Renal cortical epithelial cell (primary cell): ENCODE measurements around the gene PKN1. TPM values are rescaled to one million over a fixed set of nuclear protein-coding genes. Genes with fewer than 3 reads are reported as not detected.

Experiments
- DNase-seq: peaks from one replicate; pipeline ENCODE4 v3.0.0-alpha.2; 2011; ENCODE audit warnings: low read depth
- total RNA-seq: library from RNA; depleted of rRNA; stranded (reverse); fragments of >200 nt; gene quantifications from 2 replicates; pipeline ENCODE4 v1.2.3, GENCODE V29; 2014

Gene PKN1
- total RNA-seq, 1 donor from 2014 or later: 99.1 TPM

- no peak for DNase-seq
These were observed 26.3 kb upstream of the PKN1 start for GRCh38 chr19:14406645-14407401.

GRCh38 chr19:14407605-14408484, 25.3 kb upstream of the PKN1 start:
- no peak for DNase-seq

GRCh38 chr19:14408491-14409145, 24.5 kb upstream of the PKN1 start:
- DNase-seq: no peak

- DNase-seq: no peak
These were observed 23.7 kb upstream of the PKN1 start for GRCh38 chr19:14409146-14410023.

- DNase-seq: no peak
These were observed 22.7 kb upstream of the PKN1 start for GRCh38 chr19:14410091-14411051.

GRCh38 chr19:14411161-14411937, 21.8 kb upstream of the PKN1 start:
- DNase-seq: no peak

GRCh38 chr19:14411938-14412245, 21.2 kb upstream of the PKN1 start:
- DNase-seq: no peak

- no peak for DNase-seq
These were observed 20.6 kb upstream of the PKN1 start for GRCh38 chr19:14412324-14412995.

GRCh38 chr19:14412996-14413692, 20.0 kb upstream of the PKN1 start:
- DNase-seq: no peak

- DNase-seq: no peak
These were observed 19.4 kb upstream of the PKN1 start for GRCh38 chr19:14413693-14414181.

GRCh38 chr19:14414926-14415690, 18.0 kb upstream of the PKN1 start:
- DNase-seq: no peak

- peak; percentile 62 for DNase-seq
These were observed 16.3 kb upstream of the PKN1 start for GRCh38 chr19:14416817-14417231.

- DNase-seq: no peak
These were observed 14.3 kb upstream of the PKN1 start for GRCh38 chr19:14418856-14419105.

GRCh38 chr19:14419106-14419813, 13.8 kb upstream of the PKN1 start, which contains the start of gene DDX39A:
DDX39A (minus strand) TSS chr19:14419341; CDS start chr19:14413220, 6,121 bp downstream.
- peak; percentile 98 for DNase-seq

- no peak for DNase-seq
These were observed 7.4 kb upstream of the PKN1 start for GRCh38 chr19:14425696-14426138.

- no peak for DNase-seq
These were observed 5.6 kb upstream of the PKN1 start for GRCh38 chr19:14427461-14427860.

- DNase-seq: no peak
These were observed 4.2 kb upstream of the PKN1 start for GRCh38 chr19:14428882-14429416.
